ENCODE results near the gene IMMP2L.

Gene IMMP2L

DNA sequence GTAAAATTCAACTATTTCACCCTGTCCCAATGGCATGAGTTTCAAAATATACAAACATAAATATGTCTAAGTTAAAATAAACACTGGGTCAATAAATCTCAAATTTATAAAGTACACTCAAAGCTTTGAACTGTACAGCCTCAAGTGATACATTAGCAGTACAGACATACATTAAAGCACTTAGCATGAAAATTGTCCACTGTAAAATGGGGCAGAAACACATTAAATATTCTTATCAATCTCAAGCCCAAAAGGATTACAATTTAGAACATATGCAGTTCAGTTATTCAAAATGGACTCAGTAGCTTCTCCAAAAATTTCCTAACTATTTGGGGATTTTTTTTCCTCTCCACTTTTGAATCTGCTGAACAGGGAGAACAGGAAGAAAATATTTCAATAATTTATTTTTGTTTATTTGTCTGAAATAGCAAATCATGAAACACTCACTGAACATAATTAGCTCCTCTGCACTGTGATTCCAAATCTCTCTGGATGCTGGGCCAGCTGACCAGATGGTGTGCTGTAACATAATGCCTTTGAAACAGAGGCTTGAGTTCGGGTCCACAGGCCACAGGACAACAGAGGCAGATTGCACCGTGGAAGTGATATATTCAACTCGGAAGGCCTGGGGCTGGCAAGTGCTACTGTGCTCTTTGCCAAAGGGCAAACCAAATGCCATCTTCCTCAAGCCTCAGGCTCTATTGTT lies 720.3 kb downstream of the IMMP2L start:
- Histone ChIP-seq H3K27me3 (ENCODE audit: insufficient read depth, poor library complexity, severe bottlenecking) (no peaks in the 10 kb centered on the region), H3K4me3 (ENCODE audit: severe bottlenecking) (no peak overlapping the region), H3K4me1 (ENCODE audit: insufficient read depth, poor library complexity, severe bottlenecking) (no peaks in the 10 kb centered on the region), H3K36me3 (ENCODE audit: low read depth) (no peaks in the 10 kb centered on the region), H3K9me3 (ENCODE audit: severe bottlenecking) (no peaks in the 10 kb centered on the region), H3K27ac (ENCODE audit: poor library complexity, severe bottlenecking) (no peak overlapping the region)
- ATAC-seq (ENCODE audit: low read depth) (no peak), DNase-seq (ENCODE audit: low spot score) (no peak)
- no peak for TF ChIP-seq CTCF (IDR thresholded peaks at IDR 0.05; ENCODE audit: poor library complexity, severe bottlenecking)

DNA sequence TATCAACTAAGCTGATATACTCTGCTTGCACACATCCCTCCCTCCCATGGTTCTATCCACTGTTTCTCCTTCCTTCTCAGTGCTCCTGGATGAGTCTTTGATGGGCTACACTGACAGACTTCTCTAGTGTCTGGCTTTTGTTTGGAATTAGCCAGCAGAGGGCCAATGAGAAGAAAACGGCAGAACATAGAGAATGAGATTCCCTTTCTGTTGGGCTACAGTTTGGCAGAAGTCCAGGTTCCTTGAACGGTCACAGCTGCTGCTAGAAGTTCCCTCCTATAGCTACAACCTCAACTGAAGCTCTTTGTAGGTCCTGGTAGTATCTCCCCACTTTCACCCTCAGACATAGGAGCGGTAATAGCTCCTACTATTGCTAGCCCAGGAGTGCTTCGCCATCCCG lies 722.4 kb downstream of the IMMP2L start:
- no peak for TF ChIP-seq CTCF (IDR thresholded peaks at IDR 0.05; ENCODE audit: poor library complexity, severe bottlenecking)
- no peaks in the 10 kb centered on the region for H3K4me1 ChIP-seq (ENCODE audit: insufficient read depth, poor library complexity, severe bottlenecking)
- no peak for ATAC-seq (ENCODE audit: low read depth)

GRCh38 chr7:110835849-110836248 lies 726.4 kb downstream of the IMMP2L start:
- no peaks in the 10 kb centered on the region for H3K36me3 ChIP-seq (ENCODE audit: low read depth)
- ATAC-seq (ENCODE audit: low read depth) (no peak), DNase-seq (ENCODE audit: low spot score) (no peak)
- no peak overlapping the region for H3K4me3 ChIP-seq (ENCODE audit: severe bottlenecking)
- H3K4me1 ChIP-seq (ENCODE audit: insufficient read depth, poor library complexity, severe bottlenecking) = no peaks in the 10 kb centered on the region
- no peaks in the 10 kb centered on the region for H3K9me3 ChIP-seq (ENCODE audit: severe bottlenecking)
- no peak for TF ChIP-seq CTCF (IDR thresholded peaks at IDR 0.05; ENCODE audit: poor library complexity, severe bottlenecking)
- no peaks in the 10 kb centered on the region for H3K27me3 ChIP-seq (ENCODE audit: insufficient read depth, poor library complexity, severe bottlenecking)
- H3K27ac ChIP-seq (ENCODE audit: poor library complexity, severe bottlenecking) = no peak overlapping the region

More for the DNA sequence above, 722.4 kb downstream of the IMMP2L start:
- H3K9me3 ChIP-seq (ENCODE audit: severe bottlenecking) = no peaks in the 10 kb centered on the region
- H3K27me3 ChIP-seq (ENCODE audit: insufficient read depth, poor library complexity, severe bottlenecking) = no peaks in the 10 kb centered on the region
- no peaks in the 10 kb centered on the region for H3K36me3 ChIP-seq (ENCODE audit: low read depth)
- no peak overlapping the region for H3K4me3 ChIP-seq (ENCODE audit: severe bottlenecking)
- no peak overlapping the region for H3K27ac ChIP-seq (ENCODE audit: poor library complexity, severe bottlenecking)
- no peak for DNase-seq (ENCODE audit: low spot score)

GRCh38 chr7:110835218-110835617 lies 727.1 kb downstream of the IMMP2L start:
- no peak for ATAC-seq (ENCODE audit: low read depth)

More at GRCh38 chr7:110835218-110835617, 727.1 kb downstream of the IMMP2L start:
- Histone ChIP-seq H3K4me1 (ENCODE audit: insufficient read depth, poor library complexity, severe bottlenecking) (no peaks in the 10 kb centered on the region), H3K27me3 (ENCODE audit: insufficient read depth, poor library complexity, severe bottlenecking) (no peaks in the 10 kb centered on the region), H3K9me3 (ENCODE audit: severe bottlenecking) (no peaks in the 10 kb centered on the region), H3K4me3 (ENCODE audit: severe bottlenecking) (no peak overlapping the region), H3K36me3 (ENCODE audit: low read depth) (no peaks in the 10 kb centered on the region), H3K27ac (ENCODE audit: poor library complexity, severe bottlenecking) (no peak overlapping the region)
- no peak for DNase-seq (ENCODE audit: low spot score)
- TF ChIP-seq CTCF (IDR thresholded peaks at IDR 0.05; ENCODE audit: poor library complexity, severe bottlenecking) = no peak

Data from RWPE2 (cell line).